ENCODE measurements around the gene EIF4EBP2.

GRCh38 chr10:70459774-70460490, 56.0 kb downstream of the EIF4EBP2 start:
- TF ChIP-seq CTCF (IDR thresholded peaks at IDR 0.05) (no peak), POLR2A (IDR thresholded peaks at IDR 0.05) (no peak)
